Measurements from ENCODE around the gene HSD17B3. TPM values are rescaled to one million over a fixed set of nuclear protein-coding genes. Genes with fewer than 3 reads are reported as not detected.

Gene HSD17B3
- 1 to 10 TPM in 1 of 4 donors, not detected in 3; 1.1 TPM for total RNA-seq

DNA sequence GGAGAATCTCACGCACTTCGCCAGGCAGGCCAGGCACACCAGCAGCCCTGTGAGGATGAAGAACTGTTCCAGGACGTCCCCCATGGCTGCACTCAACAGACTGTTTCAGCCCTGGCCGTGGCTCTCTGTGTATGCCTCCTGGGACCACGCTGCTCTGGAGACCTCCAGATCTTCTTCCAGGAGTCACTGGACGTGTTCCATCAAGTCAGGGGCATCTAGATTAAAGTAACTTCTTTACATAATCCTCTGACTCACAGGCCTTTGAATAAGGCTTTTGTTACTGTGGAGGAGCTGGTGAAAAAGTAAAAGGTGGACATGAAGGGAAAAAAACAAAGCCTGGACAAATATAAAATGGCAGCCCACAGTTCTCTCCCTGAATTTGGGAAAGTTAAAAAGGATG lies at the start of gene HSD17B3:
Gene HSD17B3, minus strand, starts transcription at position 156 of the 400 bp plus-strand sequence. Its CDS starts 72 bp downstream, at position 84.
- TF ChIP-seq, protein P1, sequence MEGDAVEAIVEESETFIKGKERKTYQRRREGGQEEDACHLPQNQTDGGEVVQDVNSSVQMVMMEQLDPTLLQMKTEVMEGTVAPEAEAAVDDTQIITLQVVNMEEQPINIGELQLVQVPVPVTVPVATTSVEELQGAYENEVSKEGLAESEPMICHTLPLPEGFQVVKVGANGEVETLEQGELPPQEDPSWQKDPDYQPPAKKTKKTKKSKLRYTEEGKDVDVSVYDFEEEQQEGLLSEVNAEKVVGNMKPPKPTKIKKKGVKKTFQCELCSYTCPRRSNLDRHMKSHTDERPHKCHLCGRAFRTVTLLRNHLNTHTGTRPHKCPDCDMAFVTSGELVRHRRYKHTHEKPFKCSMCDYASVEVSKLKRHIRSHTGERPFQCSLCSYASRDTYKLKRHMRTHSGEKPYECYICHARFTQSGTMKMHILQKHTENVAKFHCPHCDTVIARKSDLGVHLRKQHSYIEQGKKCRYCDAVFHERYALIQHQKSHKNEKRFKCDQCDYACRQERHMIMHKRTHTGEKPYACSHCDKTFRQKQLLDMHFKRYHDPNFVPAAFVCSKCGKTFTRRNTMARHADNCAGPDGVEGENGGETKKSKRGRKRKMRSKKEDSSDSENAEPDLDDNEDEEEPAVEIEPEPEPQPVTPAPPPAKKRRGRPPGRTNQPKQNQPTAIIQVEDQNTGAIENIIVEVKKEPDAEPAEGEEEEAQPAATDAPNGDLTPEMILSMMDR (IDR thresholded peaks at IDR 0.05): no peak
- TF ChIP-seq POLR2A (IDR thresholded peaks at IDR 0.05): no peak
- H3K4me3 ChIP-seq (ENCODE audit: low read depth, poor library complexity, severe bottlenecking): no peak within 1 kb of the TSS
- intact Hi-C loops (cut with DNase I; ENCODE audit: low total_unique reads): no loop called here
- WGBS, 2 donors: 75 to 87% methylated on average over 6 of the region's 6 CpGs
- DNase-seq (ENCODE audit: low spot score in 2 of 2): no peak

DNA sequence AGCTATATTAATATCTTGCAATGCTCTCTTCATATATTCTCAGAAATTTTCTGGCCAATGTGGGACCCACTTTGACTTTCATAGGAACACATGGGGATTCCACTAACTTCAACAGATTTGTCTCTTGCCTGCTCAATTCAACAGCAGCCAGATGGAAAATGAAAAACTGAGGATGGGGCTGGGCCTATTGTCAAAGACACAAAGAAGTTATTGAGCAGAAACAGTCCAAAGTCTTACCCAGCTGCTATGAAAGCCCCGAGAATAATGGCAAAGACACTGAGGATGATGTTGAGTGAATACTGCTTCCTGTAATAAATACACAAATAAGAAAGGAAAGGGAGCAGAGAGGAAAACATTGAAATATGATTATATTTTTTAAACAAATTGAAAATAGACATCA lies 48.9 kb upstream of the HSD17B3 start:
- H3K4me3 ChIP-seq (ENCODE audit: low read depth, poor library complexity, severe bottlenecking): no peak overlapping the region
- no peak for DNase-seq (ENCODE audit: low spot score in 2 of 2)
- intact Hi-C loops (cut with DNase I; ENCODE audit: low total_unique reads): no loop called here
- WGBS, 2 donors: 93 to 96% methylated on average over 1 of the region's 1 CpG
- no peak for TF ChIP-seq POLR2A (IDR thresholded peaks at IDR 0.05)
- TF ChIP-seq, protein P1 (IDR thresholded peaks at IDR 0.05): no peak

DNA sequence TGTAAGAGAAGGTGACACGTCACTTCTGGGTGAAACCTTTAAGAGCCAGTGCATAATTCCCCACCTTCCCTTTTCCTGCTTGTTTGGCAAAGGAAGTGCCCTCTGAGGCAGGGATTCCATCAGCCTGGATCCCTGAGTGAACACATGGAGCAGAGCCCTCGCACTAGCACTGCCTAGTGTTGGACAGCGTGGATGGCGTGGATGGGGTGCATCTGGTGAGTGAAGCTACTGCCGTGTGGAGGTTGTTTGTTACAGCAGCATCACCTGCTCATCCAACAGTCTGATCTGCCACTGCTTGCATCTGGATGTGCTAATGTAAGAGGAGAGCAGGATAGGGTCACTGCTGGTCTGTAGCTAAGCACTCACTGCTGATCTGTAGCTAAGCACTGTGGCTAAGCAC lies 46.3 kb upstream of the HSD17B3 start:
- peak in 1 of 2 donors; percentile 54 for DNase-seq (ENCODE audit: low spot score in 2 of 2)
- WGBS, 2 donors: 95 to 99% methylated on average over 5 of the region's 5 CpGs
- TF ChIP-seq POLR2A (IDR thresholded peaks at IDR 0.05): no peak
- intact Hi-C loops (cut with DNase I; ENCODE audit: low total_unique reads): no loop called here
- no peak overlapping the region for H3K4me3 ChIP-seq (ENCODE audit: low read depth, poor library complexity, severe bottlenecking)

DNA sequence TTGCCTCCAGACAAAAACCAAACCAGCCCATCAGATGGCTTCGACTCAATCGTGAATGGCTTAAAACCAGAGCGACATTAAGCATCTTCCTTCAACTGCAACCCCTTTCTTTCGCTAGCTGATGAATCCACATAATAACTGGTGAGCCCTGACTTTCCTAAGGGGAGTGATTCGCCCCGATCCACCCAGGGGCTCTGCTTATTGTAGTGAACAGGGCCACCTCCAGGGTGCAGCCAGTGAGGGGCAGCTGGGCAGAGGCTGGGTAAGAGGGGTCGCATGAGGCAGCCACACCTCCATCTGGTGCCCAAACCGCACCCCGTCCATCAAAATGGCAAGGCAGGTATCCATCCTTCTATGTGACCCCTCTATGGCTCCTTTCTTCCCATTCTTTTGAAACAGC lies 43.6 kb upstream of the HSD17B3 start:
- 91 to 93% methylated on average over 9 of the region's 9 CpGs for WGBS, 2 donors
- no peak overlapping the region for H3K4me3 ChIP-seq (ENCODE audit: low read depth, poor library complexity, severe bottlenecking)
- no peak for TF ChIP-seq POLR2A (IDR thresholded peaks at IDR 0.05)
- TF ChIP-seq, protein P1 (IDR thresholded peaks at IDR 0.05): no peak
- intact Hi-C loops (cut with DNase I; ENCODE audit: low total_unique reads): no loop called here
- peak in 1 of 2 donors; percentile 65 for DNase-seq (ENCODE audit: low spot score in 2 of 2)

DNA sequence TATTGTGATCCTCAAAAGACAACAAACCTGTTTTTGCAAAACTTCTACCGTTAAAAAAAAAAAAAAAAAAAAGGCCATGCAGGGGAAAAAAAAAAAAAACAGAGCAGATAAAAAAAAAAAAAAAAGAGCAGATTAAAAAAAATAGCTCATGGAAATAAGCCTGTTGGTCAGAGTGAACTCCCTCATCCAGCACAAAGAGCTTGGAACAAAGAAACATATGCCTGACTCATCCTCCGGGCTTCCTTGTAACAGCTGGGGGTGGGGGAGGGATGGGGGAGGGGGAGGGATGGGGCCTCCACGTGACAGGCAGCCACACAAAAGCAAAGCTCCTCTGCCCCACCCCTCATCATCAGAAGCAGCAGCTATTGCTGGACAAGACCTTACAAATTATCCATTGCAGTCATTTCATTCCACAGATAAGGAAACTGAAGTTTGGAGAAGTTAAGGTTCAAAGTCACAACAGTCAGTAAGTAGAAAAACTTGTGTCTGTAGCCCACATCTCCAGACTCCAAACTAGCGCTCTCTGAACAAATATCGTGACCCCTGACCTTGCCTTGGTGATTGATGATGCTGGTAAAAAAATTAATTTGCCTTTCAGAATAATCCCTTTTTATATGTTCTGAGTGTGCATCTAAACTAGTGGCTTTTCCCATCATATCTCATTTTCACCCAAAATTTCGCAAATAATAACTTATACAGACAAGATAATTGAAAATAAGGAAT lies 42.6 kb upstream of the HSD17B3 start:
- TF ChIP-seq, protein P1 (IDR thresholded peaks at IDR 0.05): no peak
- no peak overlapping the region for H3K4me3 ChIP-seq (ENCODE audit: low read depth, poor library complexity, severe bottlenecking)
- intact Hi-C loops (cut with DNase I; ENCODE audit: low total_unique reads): no loop called here
- WGBS, 2 donors: 39 to 40% methylated on average over 6 of the region's 6 CpGs
- DNase-seq (ENCODE audit: low spot score in 2 of 2): peak; percentile 62 to 89

DNA sequence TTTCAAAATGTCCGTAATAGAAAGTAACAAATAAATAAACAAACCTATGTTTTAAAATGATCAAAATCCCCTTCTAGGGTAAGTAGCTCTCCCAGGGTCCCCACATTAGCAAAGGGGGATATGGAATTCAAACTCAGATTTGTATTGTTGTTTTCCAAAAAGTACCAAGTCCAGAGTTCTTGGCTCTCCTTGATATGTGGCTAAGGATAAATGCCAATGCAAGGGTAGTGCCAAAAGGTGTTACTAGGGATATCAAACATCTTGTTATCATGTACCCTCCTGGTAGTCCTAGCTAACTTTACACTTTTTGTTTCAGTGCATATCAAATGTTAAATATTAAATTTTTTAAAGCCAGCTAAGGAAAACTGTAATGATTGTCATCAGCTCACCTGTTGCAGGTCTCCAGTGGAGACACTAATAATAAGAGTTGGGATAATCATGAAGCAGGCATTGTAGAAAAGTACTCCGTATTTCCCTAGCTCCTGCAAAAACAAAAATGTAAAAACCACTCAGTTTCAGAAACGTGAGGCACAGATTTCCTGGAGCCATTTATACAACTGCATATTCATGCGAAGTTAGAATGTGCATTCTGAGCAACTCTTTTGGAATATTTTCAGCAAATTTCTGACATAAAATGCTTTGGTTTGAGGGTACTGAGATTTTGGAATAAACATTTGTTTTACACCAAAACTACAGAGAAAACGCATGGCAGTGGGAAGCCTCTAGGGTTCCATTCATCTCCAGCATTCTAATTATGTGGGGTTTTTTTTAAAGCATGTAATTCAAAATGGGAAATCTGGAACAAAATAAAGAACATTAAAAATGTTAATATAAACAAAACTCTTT lies 41.8 kb upstream of the HSD17B3 start:
- intact Hi-C loops (cut with DNase I; ENCODE audit: low total_unique reads): no loop called here
- TF ChIP-seq, protein P1 (IDR thresholded peaks at IDR 0.05): no peak
- TF ChIP-seq POLR2A (IDR thresholded peaks at IDR 0.05): no peak
- H3K4me3 ChIP-seq (ENCODE audit: low read depth, poor library complexity, severe bottlenecking): no peak overlapping the region
- WGBS, 2 donors: 63 to 66% methylated on average over 5 of the region's 5 CpGs
- no peak for DNase-seq (ENCODE audit: low spot score in 2 of 2)
